ENCODE measurements around the gene FOXG1.

Gene FOXG1

DNA sequence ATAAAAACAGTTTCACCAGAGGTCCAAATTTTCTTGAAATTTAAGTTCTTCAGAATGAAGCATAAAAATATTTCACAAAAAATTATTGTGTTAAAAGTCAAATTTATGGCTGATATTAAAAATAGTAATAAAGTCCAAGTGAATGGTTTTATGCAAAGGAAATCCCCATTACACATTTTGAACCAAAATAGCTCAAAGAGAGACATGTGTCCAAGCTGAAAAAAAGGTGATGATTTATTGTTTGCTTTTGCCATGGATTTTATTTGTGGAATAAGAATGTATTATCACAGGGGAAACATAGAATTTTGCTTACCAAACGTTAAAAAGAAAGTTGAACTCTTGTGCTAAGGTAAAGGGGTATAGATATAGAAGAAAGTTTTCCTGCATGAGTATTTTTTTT, 4.6 kb downstream of the FOXG1 start:
- Histone ChIP-seq H3K36me3 (no peaks in the 10 kb centered on the region), H3K4me3 (ENCODE audit: low read depth in 1 of 2, low read length in 1 of 2) (no peak overlapping the region), H3K27me3 (peaks cover 100% of the 10 kb centered on the region), H3K4me1 (ENCODE audit: control insufficient read depth in 1 of 2, insufficient read depth in 1 of 2, low read depth in 1 of 2, low read length in 1 of 2) (no peaks in the 10 kb centered on the region), H3K9me3 (peaks cover 7% of the 10 kb centered on the region), H3K27ac (no peak overlapping the region)
- TF ChIP-seq, protein P1, sequence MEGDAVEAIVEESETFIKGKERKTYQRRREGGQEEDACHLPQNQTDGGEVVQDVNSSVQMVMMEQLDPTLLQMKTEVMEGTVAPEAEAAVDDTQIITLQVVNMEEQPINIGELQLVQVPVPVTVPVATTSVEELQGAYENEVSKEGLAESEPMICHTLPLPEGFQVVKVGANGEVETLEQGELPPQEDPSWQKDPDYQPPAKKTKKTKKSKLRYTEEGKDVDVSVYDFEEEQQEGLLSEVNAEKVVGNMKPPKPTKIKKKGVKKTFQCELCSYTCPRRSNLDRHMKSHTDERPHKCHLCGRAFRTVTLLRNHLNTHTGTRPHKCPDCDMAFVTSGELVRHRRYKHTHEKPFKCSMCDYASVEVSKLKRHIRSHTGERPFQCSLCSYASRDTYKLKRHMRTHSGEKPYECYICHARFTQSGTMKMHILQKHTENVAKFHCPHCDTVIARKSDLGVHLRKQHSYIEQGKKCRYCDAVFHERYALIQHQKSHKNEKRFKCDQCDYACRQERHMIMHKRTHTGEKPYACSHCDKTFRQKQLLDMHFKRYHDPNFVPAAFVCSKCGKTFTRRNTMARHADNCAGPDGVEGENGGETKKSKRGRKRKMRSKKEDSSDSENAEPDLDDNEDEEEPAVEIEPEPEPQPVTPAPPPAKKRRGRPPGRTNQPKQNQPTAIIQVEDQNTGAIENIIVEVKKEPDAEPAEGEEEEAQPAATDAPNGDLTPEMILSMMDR (IDR thresholded peaks at IDR 0.05) = no peak

DNA sequence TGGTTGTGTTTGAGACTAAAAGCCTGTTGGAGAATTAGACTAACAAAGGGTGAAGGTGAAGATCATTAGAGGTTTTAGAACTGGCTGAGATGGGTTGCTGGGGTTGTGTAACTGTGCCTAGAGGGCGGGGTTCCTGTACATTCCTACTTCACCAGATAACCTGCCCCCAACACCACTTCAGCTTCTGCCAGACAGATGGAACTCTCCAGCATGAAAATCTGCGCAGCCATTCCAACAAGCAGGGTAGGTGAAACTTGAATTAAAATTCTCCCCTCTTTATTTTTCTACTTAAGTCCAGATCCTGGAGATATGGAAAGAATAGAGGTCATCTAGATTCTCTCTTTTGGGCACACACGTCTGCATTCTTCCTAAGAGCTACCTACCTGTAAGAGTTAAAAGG, 6.0 kb downstream of the FOXG1 start:
- Histone ChIP-seq H3K36me3 (no peaks in the 10 kb centered on the region), H3K9me3 (peaks cover 7% of the 10 kb centered on the region), H3K27ac (no peak overlapping the region), H3K4me1 (ENCODE audit: control insufficient read depth in 1 of 2, insufficient read depth in 1 of 2, low read depth in 1 of 2, low read length in 1 of 2) (no peaks in the 10 kb centered on the region), H3K4me3 (ENCODE audit: low read depth in 1 of 2, low read length in 1 of 2) (no peak overlapping the region), H3K27me3 (peaks cover 100% of the 10 kb centered on the region)
- TF ChIP-seq, protein P1 (IDR thresholded peaks at IDR 0.05) = no peak

DNA sequence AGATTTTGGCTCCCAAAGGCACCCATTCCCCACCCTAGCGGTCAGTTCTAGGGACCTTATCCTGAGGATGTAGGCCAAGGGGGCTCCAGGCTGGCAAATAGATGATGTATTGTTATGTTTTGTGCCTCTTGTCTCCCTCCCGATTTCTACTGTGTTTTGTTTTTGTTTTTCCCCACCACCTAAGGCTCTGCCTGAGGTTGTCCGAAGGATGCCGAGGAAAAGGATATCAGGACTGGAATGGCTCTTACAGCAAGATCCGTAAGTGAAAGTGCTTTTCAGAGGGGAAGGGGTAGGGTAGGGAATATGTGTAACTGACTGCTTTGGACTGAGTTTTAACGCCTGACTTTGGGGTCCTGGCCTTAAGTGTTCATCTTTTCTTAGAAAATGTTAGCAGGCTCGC, 6.6 kb downstream of the FOXG1 start:
- Histone ChIP-seq H3K27me3 (peaks cover 100% of the 10 kb centered on the region), H3K4me1 (ENCODE audit: control insufficient read depth in 1 of 2, insufficient read depth in 1 of 2, low read depth in 1 of 2, low read length in 1 of 2) (no peaks in the 10 kb centered on the region), H3K27ac (no peak overlapping the region), H3K9me3 (peaks cover 4% of the 10 kb centered on the region), H3K4me3 (ENCODE audit: low read depth in 1 of 2, low read length in 1 of 2) (no peak overlapping the region), H3K36me3 (no peaks in the 10 kb centered on the region)
- TF ChIP-seq, protein P1 (IDR thresholded peaks at IDR 0.05) = no peak

DNA sequence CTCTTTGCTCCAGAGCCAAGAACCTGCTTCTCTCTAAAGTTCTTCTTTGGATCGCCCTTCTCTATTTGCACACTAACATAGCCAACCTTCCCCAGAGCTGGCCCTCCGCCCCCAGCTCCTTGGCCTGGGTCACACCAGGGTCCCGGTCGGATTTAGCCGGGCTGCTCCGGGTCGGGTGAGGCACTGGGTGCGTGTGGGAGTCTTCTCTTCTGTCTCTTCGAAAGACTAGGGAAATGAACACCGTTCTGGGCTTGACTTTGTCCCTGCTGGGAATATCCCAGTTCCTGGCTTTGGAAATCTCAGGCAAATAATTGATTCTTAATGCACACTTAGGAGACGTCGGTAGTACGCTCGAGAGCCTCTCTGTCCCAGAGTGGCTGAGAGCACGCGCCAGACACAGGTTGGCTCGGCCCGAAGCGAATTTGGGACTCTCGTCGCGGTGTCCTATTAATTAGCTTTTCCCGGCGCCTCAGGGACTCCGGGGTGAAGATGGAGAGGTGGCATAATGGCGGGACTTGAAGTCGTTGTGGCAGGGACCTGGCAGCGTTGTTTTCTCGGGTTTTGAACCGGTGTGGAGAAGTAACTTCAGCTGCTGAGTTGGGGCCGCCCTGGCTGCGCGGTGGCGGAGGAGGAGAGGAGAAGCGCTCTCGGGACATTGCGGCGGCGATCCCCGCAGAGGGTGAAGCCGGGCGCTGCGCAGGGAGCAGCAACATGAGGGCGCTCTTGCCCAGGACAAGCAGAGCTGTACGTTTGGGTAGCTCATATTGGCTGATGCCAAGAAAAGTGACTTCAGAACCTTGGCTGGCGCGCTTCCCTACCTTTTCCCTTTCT, 7.5 kb downstream of the FOXG1 start:
- TF ChIP-seq, protein P1 (IDR thresholded peaks at IDR 0.05) = no peak
- Histone ChIP-seq H3K27ac (no peak overlapping the region), H3K9me3 (no peaks in the 10 kb centered on the region), H3K27me3 (peaks cover 100% of the 10 kb centered on the region), H3K4me1 (ENCODE audit: control insufficient read depth in 1 of 2, insufficient read depth in 1 of 2, low read depth in 1 of 2, low read length in 1 of 2) (no peaks in the 10 kb centered on the region), H3K36me3 (no peaks in the 10 kb centered on the region), H3K4me3 (ENCODE audit: low read depth in 1 of 2, low read length in 1 of 2) (no peak overlapping the region)

DNA sequence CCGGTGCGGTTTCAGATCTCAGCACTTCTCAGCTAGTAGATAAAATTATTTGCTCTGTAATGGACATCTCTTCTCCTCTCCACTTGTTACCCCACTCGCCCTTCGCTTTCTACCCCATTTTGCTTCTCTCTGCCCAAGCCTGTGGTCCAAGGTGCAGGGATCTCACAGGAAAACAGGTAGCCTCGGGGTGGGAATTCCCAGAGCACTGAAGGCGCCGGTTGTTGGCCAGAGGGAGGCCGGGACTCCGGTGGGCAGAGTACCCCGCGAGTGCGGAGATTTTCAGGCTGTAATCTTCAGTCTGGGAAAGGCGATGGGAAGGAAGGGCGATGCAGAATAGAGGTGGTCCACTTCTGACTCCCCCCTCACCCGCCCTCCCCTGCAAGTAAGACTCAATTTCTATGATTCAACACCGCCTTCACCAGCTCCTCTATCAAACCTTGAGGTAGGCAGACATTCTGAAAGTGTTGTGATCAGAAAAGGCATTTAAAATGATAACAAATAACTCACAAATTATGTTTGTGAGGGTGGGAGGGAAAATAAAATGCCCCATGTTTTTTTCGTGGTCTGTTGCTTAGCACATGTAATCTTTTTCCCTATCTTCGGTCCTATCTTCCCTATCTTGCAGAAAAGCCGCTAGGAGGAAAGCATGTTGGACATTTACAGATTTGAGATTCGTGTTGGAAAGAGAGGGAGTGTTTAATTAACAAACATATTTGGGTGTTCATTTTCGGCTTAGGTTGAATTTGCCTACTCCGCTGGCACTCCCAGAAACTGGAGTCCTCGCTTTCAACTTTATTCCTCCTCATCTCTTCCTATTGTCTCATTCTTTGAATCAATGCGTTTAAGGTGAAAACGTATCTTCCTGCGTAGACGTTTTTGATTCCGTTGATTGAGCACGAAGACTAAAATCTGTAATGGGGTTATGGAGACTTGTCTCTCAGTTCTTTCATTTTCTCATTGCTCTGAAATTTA, 8.5 kb downstream of the FOXG1 start:
- no peak overlapping the region for H3K4me3 ChIP-seq (ENCODE audit: low read depth in 1 of 2, low read length in 1 of 2)
- H3K36me3 ChIP-seq = no peaks in the 10 kb centered on the region
- no peaks in the 10 kb centered on the region for H3K4me1 ChIP-seq (ENCODE audit: control insufficient read depth in 1 of 2, insufficient read depth in 1 of 2, low read depth in 1 of 2, low read length in 1 of 2)
- H3K9me3 ChIP-seq = no peaks in the 10 kb centered on the region
- H3K27ac ChIP-seq = no peak overlapping the region
- TF ChIP-seq, protein P1 (IDR thresholded peaks at IDR 0.05) = no peak
- H3K27me3 ChIP-seq = peaks cover 100% of the 10 kb centered on the region

Measured in neutrophil (primary cell).